ENCODE measurements around the gene PEAR1.

- TF ChIP-seq SP1 (IDR thresholded peaks at IDR 0.05) (no peak), BHLHE40 (IDR thresholded peaks at IDR 0.05; ENCODE audit: borderline replicate concordance) (no peak), ZNF384 (IDR thresholded peaks at IDR 0.05) (no peak)
Measured at GRCh38 chr1:156958247-156958714, 64.8 kb downstream of the PEAR1 start.
